MM.1S (cell line): ENCODE measurements around the gene PSMB8.

Source experiments
- DNase-seq: peaks from one replicate; pipeline ENCODE4 v3.0.0-alpha.2; 2015
- H2AFZ ChIP-seq: fragments of 300-600 bp; sonication (generic); 2 replicates; pipeline ENCODE4 v1.6.0; 2016; ENCODE audit warnings: antibody characterized with exemption, low read length
- H3F3A ChIP-seq: fragments of 300-600 bp; sonication (generic); 2 replicates; pipeline ENCODE4 v1.6.1; 2016; ENCODE audit warnings: mild to moderate bottlenecking, antibody characterized with exemption, low read length, moderate library complexity, mixed read lengths; ENCODE audit not compliant: insufficient read depth
- H3K27ac ChIP-seq: fragments of 300-600 bp; sonication (generic); 2 replicates; pipeline ENCODE4 v1.5.1; 2016; ENCODE audit warnings: mild to moderate bottlenecking, low read length
- H3K27me3 ChIP-seq: fragments of 300-600 bp; sonication (generic); replicated peaks from 2 replicates; pipeline ENCODE4 v1.6.0; 2016; ENCODE audit warnings: low read length; ENCODE audit not compliant: insufficient read depth
- H3K36me3 ChIP-seq: fragments of 300-600 bp; sonication (generic); replicated peaks from 2 replicates; pipeline ENCODE4 v1.6.1; 2016; ENCODE audit warnings: mild to moderate bottlenecking, low read length, mixed read lengths; ENCODE audit not compliant: insufficient read depth
- H3K4me1 ChIP-seq: fragments of 300-600 bp; sonication (generic); 2 replicates; pipeline ENCODE4 v1.6.1; 2016; ENCODE audit warnings: low read length, mixed read lengths
- H3K4me2 ChIP-seq: fragments of 300-600 bp; sonication (generic); 2 replicates; pipeline ENCODE4 v1.6.0; 2016; ENCODE audit warnings: low read depth, low read length
- H3K4me3 ChIP-seq: fragments of 300-600 bp; sonication (generic); 2 replicates; pipeline ENCODE4 v1.5.1; 2016; ENCODE audit warnings: low read length, mixed read lengths
- H3K79me2 ChIP-seq: fragments of 300-600 bp; sonication (generic); 2 replicates; pipeline ENCODE4 v1.6.1; 2016; ENCODE audit warnings: mixed run types, low read length, mixed read lengths
- H3K9ac ChIP-seq: fragments of 300-600 bp; sonication (generic); 2 replicates; pipeline ENCODE4 v1.6.1; 2016; ENCODE audit warnings: low read length, mixed read lengths
- H3K9me2 ChIP-seq: fragments of 300-600 bp; sonication (generic); replicated peaks from 2 replicates; pipeline ENCODE4 v1.6.1; 2016; ENCODE audit warnings: mild to moderate bottlenecking, low read length, mixed read lengths; ENCODE audit not compliant: insufficient read depth
- H3K9me3 ChIP-seq: fragments of 300-600 bp; sonication (generic); replicated peaks from 2 replicates; pipeline ENCODE4 v1.6.1; 2016; ENCODE audit warnings: mild to moderate bottlenecking, low read length, mixed read lengths; ENCODE audit not compliant: insufficient read depth
- H4K20me1 ChIP-seq: fragments of 300-600 bp; sonication (generic); 2 replicates; pipeline ENCODE4 v1.6.1; 2016; ENCODE audit warnings: mild to moderate bottlenecking, low read length, moderate library complexity, mixed read lengths; ENCODE audit not compliant: insufficient read depth
- CTCF ChIP-seq: fragments of 300-600 bp; sonication (generic); IDR thresholded peaks from 2 replicates; pipeline ENCODE4 v1.5.1; 2016; ENCODE audit warnings: antibody characterized with exemption, low read length, mixed read lengths
- EZH2 ChIP-seq: fragments of 300-600 bp; sonication (generic); optimal IDR thresholded peaks from 2 replicates; pipeline ENCODE3; 2017; ENCODE audit warnings: low read depth, mild to moderate bottlenecking, antibody characterized with exemption, low read length, mixed read lengths
- EZH2phosphoT487 ChIP-seq: fragments of 300-600 bp; sonication (generic); IDR thresholded peaks from 2 replicates; pipeline ENCODE4 v1.6.1; 2018; ENCODE audit warnings: antibody characterized with exemption, low read length

The PSMB8 gene

GRCh38 chr6:32849126-32849525 lies 5.3 kb upstream of the PSMB8 start:
- Histone ChIP-seq H4K20me1 (no peaks in the 10 kb centered on the region), H3K36me3 (peaks cover 10% of the 10 kb centered on the region; the same call in 1 of the 2 replicates), H2AFZ (no peak overlapping the region), H3K9ac (no peak overlapping the region), H3K4me1 (peaks cover 18% of the 10 kb centered on the region), H3K27me3 (no peaks in the 10 kb centered on the region), H3K4me3 (no peak overlapping the region), H3K4me2 (no peak overlapping the region), H3K9me2 (no peaks in the 10 kb centered on the region), H3K79me2 (peaks cover 41% of the 10 kb centered on the region), H3K27ac (no peak overlapping the region), H3F3A (peaks cover 28% of the 10 kb centered on the region), H3K9me3 (no peaks in the 10 kb centered on the region)
- DNase-seq = no peak
- TF ChIP-seq CTCF = no peak
- no peak for TF ChIP-seq EZH2phosphoT487
- no peak for TF ChIP-seq EZH2

- Histone ChIP-seq H3K9ac (no peak overlapping the region), H3K36me3 (peaks cover 10% of the 10 kb centered on the region; the same call in 1 of the 2 replicates), H4K20me1 (no peaks in the 10 kb centered on the region), H3K27me3 (no peaks in the 10 kb centered on the region), H3K27ac (no peak overlapping the region), H3K4me2 (no peak overlapping the region), H2AFZ (no peak overlapping the region), H3K79me2 (peaks cover 48% of the 10 kb centered on the region), H3K4me1 (peaks cover 25% of the 10 kb centered on the region), H3K9me2 (no peaks in the 10 kb centered on the region), H3F3A (peaks cover 24% of the 10 kb centered on the region), H3K4me3 (no peak overlapping the region), H3K9me3 (no peaks in the 10 kb centered on the region)
- no peak for DNase-seq
- TF ChIP-seq EZH2 (no peak), EZH2phosphoT487 (no peak), CTCF (no peak)
Observed at GRCh38 chr6:32847795-32848194, 3.9 kb upstream of the PSMB8 start.

GRCh38 chr6:32847004-32847403 lies 3.2 kb upstream of the PSMB8 start:
- Histone ChIP-seq H3K9me2 (no peaks in the 10 kb centered on the region), H2AFZ (no peak overlapping the region), H4K20me1 (no peaks in the 10 kb centered on the region), H3K4me3 (no peak overlapping the region), H3K4me1 (peaks cover 23% of the 10 kb centered on the region), H3K4me2 (no peak overlapping the region), H3K9ac (no peak overlapping the region), H3K27me3 (no peaks in the 10 kb centered on the region), H3K36me3 (peaks cover 10% of the 10 kb centered on the region; the same call in 1 of the 2 replicates), H3F3A (peaks cover 23% of the 10 kb centered on the region), H3K9me3 (no peaks in the 10 kb centered on the region), H3K79me2 (peaks cover 48% of the 10 kb centered on the region), H3K27ac (no peak overlapping the region)
- no peak for TF ChIP-seq CTCF
- no peak for TF ChIP-seq EZH2
- TF ChIP-seq EZH2phosphoT487 = no peak
- no peak for DNase-seq
